GM23248 (cell line): ENCODE measurements around the gene RIPPLY3. TPM values are rescaled to one million over a fixed set of nuclear protein-coding genes. Genes with fewer than 3 reads are reported as not detected.

Experiments used
- DNase-seq: peaks from one replicate; pipeline ENCODE4 v3.0.0-alpha.2; 2015
- H2AFZ ChIP-seq: fragments of 200-600 bp; sonication (generic); 2 replicates; pipeline ENCODE4 v1.6.1; 2016; ENCODE audit warnings: antibody characterized with exemption
- H3F3A ChIP-seq: fragments of 200-600 bp; sonication (generic); 2 replicates; pipeline ENCODE4 v1.6.1; 2016; ENCODE audit warnings: mild to moderate bottlenecking, antibody characterized with exemption, mixed run types; ENCODE audit not compliant: insufficient read depth
- H3K27ac ChIP-seq: fragments of 200-600 bp; sonication (generic); 2 replicates; pipeline ENCODE4 v1.5.1; 2016; ENCODE audit warnings: mild to moderate bottlenecking
- H3K27me3 ChIP-seq: fragments of 200-600 bp; sonication (generic); replicated peaks from 2 replicates; pipeline ENCODE4 v1.6.1; 2016; ENCODE audit warnings: mild to moderate bottlenecking; ENCODE audit not compliant: insufficient read depth
- H3K36me3 ChIP-seq: fragments of 200-600 bp; sonication (generic); 2 replicates; pipeline ENCODE4 v1.6.1; 2016; ENCODE audit warnings: low read depth, mild to moderate bottlenecking
- H3K4me1 ChIP-seq: fragments of 200-600 bp; sonication (generic); 2 replicates; pipeline ENCODE4 v1.6.1; 2016; ENCODE audit warnings: mild to moderate bottlenecking; ENCODE audit not compliant: insufficient read depth
- H3K4me2 ChIP-seq: fragments of 200-600 bp; sonication (generic); one replicate; pipeline ENCODE4 v1.6.1; 2016; ENCODE audit warnings: mild to moderate bottlenecking; ENCODE audit not compliant: unreplicated experiment
- H3K4me3 ChIP-seq: fragments of 200-600 bp; sonication (generic); 2 replicates; pipeline ENCODE4 v1.5.1; 2016; ENCODE audit warnings: mild to moderate bottlenecking
- H3K79me2 ChIP-seq: fragments of 200-600 bp; sonication (generic); 2 replicates; pipeline ENCODE4 v1.6.1; 2016; ENCODE audit warnings: mild to moderate bottlenecking; ENCODE audit not compliant: insufficient read depth
- H3K9ac ChIP-seq: fragments of 200-600 bp; sonication (generic); 2 replicates; pipeline ENCODE4 v1.6.1; 2016; ENCODE audit warnings: mild to moderate bottlenecking
- H3K9me2 ChIP-seq: fragments of 200-600 bp; sonication (generic); 2 replicates; pipeline ENCODE4 v1.6.1; 2016; ENCODE audit warnings: mixed run types, mild to moderate bottlenecking, moderate library complexity; ENCODE audit not compliant: insufficient read depth
- H3K9me3 ChIP-seq: fragments of 200-600 bp; sonication (generic); one replicate; pipeline ENCODE4 v1.6.1; 2017; ENCODE audit warnings: low read depth
- H4K20me1 ChIP-seq: fragments of 200-600 bp; sonication (generic); 2 replicates; pipeline ENCODE4 v1.6.0; 2016; ENCODE audit not compliant: insufficient read depth
- EZH2 ChIP-seq: fragments of 200-600 bp; sonication (generic); IDR thresholded peaks from 2 replicates; pipeline ENCODE4 v1.6.1; 2018; ENCODE audit warnings: antibody characterized with exemption, mild to moderate bottlenecking; ENCODE audit not compliant: insufficient read depth, poor library complexity, severe bottlenecking
- EZH2phosphoT487 ChIP-seq: fragments of 200-600 bp; sonication (generic); IDR thresholded peaks from 2 replicates; pipeline ENCODE4 v1.6.1; 2018; ENCODE audit warnings: antibody characterized with exemption, moderate library complexity, mild to moderate bottlenecking, low read depth; ENCODE audit not compliant: insufficient read depth
- WGBS, 2 experiments: methylation state at CpG; one replicate each; pipeline ENCODE4 v1.1.6; 2015 to 2017; ENCODE audit warnings: low lambda C conversion rate in 2 of 2, low coverage in 1 of 2; ENCODE audit errors: missing lambda C conversion rate in 2 of 2; 5-methylcytosine and 5-hydroxymethylcytosine counted together
- in situ Hi-C: fragments of 300-500 bp; cut with MboI; formaldehyde crosslinking; loops from 2 replicates; pipeline ENCODE4 v1.15.0; 2020
- polyA plus RNA-seq: library from polyadenylated mRNA; unstranded; fragments of >200 nt; fragmentation: Nextera tagmentation; extraction: Ambion mirVana; gene quantifications from 2 replicates; pipeline ENCODE4 v1.2.1, GENCODE V29; 2016
- total RNA-seq: library from RNA; depleted of rRNA; stranded (reverse); fragments of >200 nt; shearing (Covaris generic); gene quantifications from 2 replicates; pipeline ENCODE4 v1.2.3, GENCODE V29; 2014

Gene RIPPLY3
- total and polyA plus RNA-seq, 2 experiments from 2014 or later: not detected

- H3F3A ChIP-seq: 0 out of 2 replicates have a peak, but pooled peaks cover 4% of the 10 kb centered on the region
- no peaks in the 10 kb centered on the region for H3K4me1 ChIP-seq
- DNase-seq: peak; percentile 6
- H3K9me3 ChIP-seq: no peaks in the 10 kb centered on the region
- H3K4me2 ChIP-seq: peak overlapping the region; percentile 68
- H3K27me3 ChIP-seq: no peaks in the 10 kb centered on the region
- no peaks in the 10 kb centered on the region for H4K20me1 ChIP-seq
- peak overlapping the region; percentile 64 for H3K4me3 ChIP-seq
- H3K79me2 ChIP-seq: no peaks in the 10 kb centered on the region
- H3K27ac ChIP-seq: no peak overlapping the region
- in situ Hi-C loops: no loop called here
- 42% methylated on average over 68 of the region's 76 CpGs for WGBS, 2 experiments
- no peaks in the 10 kb centered on the region for H3K36me3 ChIP-seq
- H2AFZ ChIP-seq: peak overlapping the region; percentile 75
- H3K9ac ChIP-seq: no peak overlapping the region
- TF ChIP-seq EZH2phosphoT487 (no peak), EZH2 (no peak)
- no peaks in the 10 kb centered on the region for H3K9me2 ChIP-seq
Measured at GRCh38 chr21:37005548-37006485, 685 bp upstream of the RIPPLY3 start.

GRCh38 chr21:37008724-37009123 is 2.2 kb downstream of the RIPPLY3 start:
- in situ Hi-C loops: no loop called here
- WGBS, 2 experiments: 91% methylated on average over 12 of the region's 12 CpGs
- no peaks in the 10 kb centered on the region for H3K79me2 ChIP-seq

GRCh38 chr21:37009740-37010341 is 3.3 kb downstream of the RIPPLY3 start:
- peak overlapping the region; percentile 71 for H2AFZ ChIP-seq
- H3K9ac ChIP-seq: no peak overlapping the region
- 25 to 29% methylated on average over 30 of the region's 30 CpGs for WGBS, 2 experiments
- no peaks in the 10 kb centered on the region for H3K79me2 ChIP-seq
- no peaks in the 10 kb centered on the region for H3K9me2 ChIP-seq
- H3K4me2 ChIP-seq: peak overlapping the region; percentile 72
- DNase-seq: peak; percentile 88
- no peaks in the 10 kb centered on the region for H3K4me1 ChIP-seq
- H3K9me3 ChIP-seq: no peaks in the 10 kb centered on the region
- H4K20me1 ChIP-seq: no peaks in the 10 kb centered on the region
- H3K36me3 ChIP-seq: no peaks in the 10 kb centered on the region
- in situ Hi-C loops: no loop called here
- no peak overlapping the region for H3K27ac ChIP-seq
- no peak for TF ChIP-seq EZH2
- H3F3A ChIP-seq: 0 out of 2 replicates have a peak, but pooled peaks cover 4% of the 10 kb centered on the region
- peak overlapping the region; percentile 62 for H3K4me3 ChIP-seq
- no peaks in the 10 kb centered on the region for H3K27me3 ChIP-seq

More at GRCh38 chr21:37008724-37009123, 2.2 kb downstream of the RIPPLY3 start:
- Histone ChIP-seq H4K20me1 (no peaks in the 10 kb centered on the region), H3K4me3 (no peak overlapping the region), H3K9me2 (no peaks in the 10 kb centered on the region), H3K27ac (no peak overlapping the region), H3K27me3 (no peaks in the 10 kb centered on the region), H3K9me3 (no peaks in the 10 kb centered on the region), H3K4me2 (no peak overlapping the region), H2AFZ (no peak overlapping the region), H3K4me1 (no peaks in the 10 kb centered on the region), H3F3A (0 out of 2 replicates have a peak, but pooled peaks cover 4% of the 10 kb centered on the region), H3K9ac (no peak overlapping the region), H3K36me3 (no peaks in the 10 kb centered on the region)
- no peak for DNase-seq
- TF ChIP-seq EZH2 (no peak), EZH2phosphoT487 (no peak)

DNA sequence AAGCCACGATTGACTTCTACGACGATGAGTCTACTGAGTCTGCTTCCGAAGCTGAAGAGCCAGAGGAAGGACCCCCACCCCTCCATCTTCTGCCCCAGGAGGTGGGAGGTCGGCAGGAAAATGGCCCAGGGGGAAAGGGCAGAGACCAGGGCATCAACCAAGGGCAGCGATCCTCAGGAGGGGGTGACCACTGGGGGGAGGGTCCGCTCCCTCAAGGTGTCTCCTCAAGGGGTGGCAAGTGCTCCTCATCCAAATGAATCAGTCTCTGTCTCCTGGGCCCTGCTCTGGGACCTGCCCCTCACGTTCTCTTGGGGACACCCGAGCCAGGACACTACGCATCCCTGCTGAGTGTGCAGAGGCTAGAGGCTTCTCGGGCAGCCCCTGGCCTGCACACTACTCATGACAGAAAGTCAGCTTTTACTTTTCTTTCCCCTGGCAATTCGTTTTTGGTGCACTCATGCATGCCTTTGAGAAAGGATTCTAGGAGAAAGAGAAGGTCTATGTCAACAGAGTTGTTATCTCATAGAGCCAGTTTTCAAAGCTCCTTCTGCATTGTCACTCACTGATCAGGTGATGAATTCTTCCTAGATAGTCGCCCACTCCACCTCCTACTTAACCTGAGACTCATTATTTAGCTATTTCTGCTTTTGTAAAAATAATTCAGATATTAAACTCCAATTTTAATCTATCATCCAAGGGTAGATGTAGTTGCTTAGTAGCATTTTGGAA is 11.6 kb downstream of the RIPPLY3 start:
- no peaks in the 10 kb centered on the region for H3K4me1 ChIP-seq
- H3K36me3 ChIP-seq: no peaks in the 10 kb centered on the region
- no peaks in the 10 kb centered on the region for H3K9me2 ChIP-seq
- H2AFZ ChIP-seq: no peak overlapping the region
- 76 to 78% methylated on average over 13 of the region's 13 CpGs for WGBS, 2 experiments
- TF ChIP-seq EZH2phosphoT487 (no peak), EZH2 (no peak)
- no peak for DNase-seq
- H3K27ac ChIP-seq: no peak overlapping the region
- H3K4me3 ChIP-seq: no peak overlapping the region
- no peaks in the 10 kb centered on the region for H3F3A ChIP-seq
- in situ Hi-C loops: no loop called here
- H3K79me2 ChIP-seq: no peaks in the 10 kb centered on the region
- no peaks in the 10 kb centered on the region for H4K20me1 ChIP-seq
- H3K4me2 ChIP-seq: no peak overlapping the region
- H3K9ac ChIP-seq: no peak overlapping the region
- no peaks in the 10 kb centered on the region for H3K27me3 ChIP-seq
- H3K9me3 ChIP-seq: no peaks in the 10 kb centered on the region
